GM12801 (cell line): ENCODE data around the gene KXD1.

Source experiments
- TF ChIP-seq, protein P1 (sequence below): IDR thresholded peaks from one replicate; pipeline ENCODE4 v1.5.1; 2011; ENCODE audit warnings: control low read depth; ENCODE audit not compliant: insufficient read length; ENCODE audit errors: extremely low read depth

Gene KXD1

DNA sequence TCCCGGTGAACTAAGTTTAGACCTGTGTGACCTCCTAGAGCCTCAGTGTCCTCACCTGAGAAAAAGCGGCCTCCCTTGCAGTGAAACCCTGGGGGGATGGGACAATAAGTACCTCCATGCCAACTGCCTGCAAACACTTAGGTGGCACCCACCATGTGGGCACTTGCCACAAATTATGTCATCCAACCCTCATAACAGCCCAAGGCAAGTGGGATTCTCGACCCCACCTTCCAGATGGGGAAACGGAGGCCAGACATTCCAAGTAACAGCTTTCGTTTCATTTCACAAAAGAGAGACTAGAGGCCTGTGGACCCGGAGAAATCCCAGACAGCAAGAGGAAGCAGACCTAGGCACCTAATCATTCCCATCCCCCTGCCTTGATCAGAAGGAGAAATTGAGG lies 37.8 kb downstream of the KXD1 start:
- TF ChIP-seq, protein P1, sequence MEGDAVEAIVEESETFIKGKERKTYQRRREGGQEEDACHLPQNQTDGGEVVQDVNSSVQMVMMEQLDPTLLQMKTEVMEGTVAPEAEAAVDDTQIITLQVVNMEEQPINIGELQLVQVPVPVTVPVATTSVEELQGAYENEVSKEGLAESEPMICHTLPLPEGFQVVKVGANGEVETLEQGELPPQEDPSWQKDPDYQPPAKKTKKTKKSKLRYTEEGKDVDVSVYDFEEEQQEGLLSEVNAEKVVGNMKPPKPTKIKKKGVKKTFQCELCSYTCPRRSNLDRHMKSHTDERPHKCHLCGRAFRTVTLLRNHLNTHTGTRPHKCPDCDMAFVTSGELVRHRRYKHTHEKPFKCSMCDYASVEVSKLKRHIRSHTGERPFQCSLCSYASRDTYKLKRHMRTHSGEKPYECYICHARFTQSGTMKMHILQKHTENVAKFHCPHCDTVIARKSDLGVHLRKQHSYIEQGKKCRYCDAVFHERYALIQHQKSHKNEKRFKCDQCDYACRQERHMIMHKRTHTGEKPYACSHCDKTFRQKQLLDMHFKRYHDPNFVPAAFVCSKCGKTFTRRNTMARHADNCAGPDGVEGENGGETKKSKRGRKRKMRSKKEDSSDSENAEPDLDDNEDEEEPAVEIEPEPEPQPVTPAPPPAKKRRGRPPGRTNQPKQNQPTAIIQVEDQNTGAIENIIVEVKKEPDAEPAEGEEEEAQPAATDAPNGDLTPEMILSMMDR, result no peak

DNA sequence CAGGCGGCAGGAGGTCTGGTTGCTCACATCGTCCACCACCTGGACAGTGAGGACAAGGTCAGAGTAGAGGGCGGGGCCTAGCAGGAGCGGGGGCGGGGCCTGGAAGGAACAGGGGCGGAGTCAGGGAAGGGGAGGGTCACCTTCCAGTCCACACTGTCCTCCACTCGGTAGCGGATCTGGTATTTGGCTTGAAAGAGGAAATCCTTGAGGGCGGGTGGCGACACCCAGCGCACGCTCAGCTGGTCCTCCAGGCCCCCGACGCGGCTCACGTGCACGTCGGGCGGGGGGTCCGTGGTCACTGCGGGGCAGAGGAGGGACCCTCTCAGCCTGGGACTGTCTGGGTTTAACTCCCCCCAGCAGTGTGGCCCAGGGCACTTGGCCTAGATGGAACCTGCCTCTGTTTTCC lies 39.1 kb downstream of the KXD1 start:
- TF ChIP-seq, protein P1, result no peak

DNA sequence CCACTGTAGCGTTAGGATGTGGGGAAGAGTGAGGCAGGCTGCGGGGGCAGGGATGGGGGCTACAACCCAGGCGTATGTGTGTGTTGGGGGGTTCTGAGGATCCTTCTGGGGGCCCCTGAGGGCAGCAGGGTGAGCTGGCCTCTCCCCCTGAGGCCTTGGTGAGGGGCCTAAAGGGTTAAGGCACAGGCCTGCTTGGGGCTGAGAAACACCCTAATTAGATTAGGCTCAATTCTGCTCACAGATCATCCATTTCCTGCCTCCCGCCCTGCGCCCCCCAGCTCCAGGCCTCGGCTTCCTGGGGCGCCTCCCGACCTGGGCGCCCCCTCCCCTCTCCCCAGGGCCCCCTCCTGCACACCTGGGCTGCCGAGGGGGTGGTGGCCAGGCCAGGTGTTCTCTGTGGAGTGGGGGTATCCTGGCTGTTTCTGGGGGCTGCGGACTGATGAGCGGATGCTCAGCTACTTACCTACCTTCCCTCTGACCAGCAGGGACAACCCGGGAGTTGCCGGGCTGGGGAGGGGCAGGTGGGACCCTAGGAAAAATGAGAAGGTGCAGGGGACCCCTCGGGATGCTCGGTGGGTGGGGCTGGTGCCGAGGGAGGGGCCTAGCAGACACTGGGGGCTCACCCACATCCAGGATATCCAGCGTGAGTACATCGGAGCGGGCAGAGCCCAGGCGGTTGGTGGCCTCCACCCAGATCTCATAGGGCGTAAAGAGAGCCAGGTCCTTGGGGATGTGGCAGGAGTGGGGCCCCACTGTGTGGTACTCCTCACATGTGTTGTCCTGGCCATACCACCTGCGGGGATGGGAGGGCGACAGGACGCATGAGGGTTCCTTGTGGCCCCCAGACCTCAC lies 40.4 kb downstream of the KXD1 start:
- TF ChIP-seq, protein P1, result no peak

DNA sequence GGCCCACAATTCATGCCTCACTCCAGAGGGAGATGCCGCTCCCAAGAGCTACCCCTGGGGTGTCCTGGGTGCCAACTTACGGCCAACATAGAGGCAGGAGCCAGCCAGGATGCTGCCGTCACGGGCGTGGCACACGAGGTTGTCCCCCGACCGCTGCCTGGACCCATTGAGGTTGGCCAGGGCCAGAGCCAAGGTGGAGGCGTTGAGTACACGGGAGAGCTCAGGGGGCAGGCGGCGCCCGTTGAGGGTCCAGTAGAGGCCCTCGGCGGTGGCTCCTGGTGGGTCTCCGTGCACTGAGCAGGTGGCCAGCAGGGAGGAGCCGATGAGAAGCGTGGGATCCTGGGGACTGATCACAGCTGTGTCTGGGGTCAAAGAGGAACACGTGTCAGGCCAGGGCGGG lies 41.8 kb downstream of the KXD1 start:
- TF ChIP-seq, protein P1, result no peak

DNA sequence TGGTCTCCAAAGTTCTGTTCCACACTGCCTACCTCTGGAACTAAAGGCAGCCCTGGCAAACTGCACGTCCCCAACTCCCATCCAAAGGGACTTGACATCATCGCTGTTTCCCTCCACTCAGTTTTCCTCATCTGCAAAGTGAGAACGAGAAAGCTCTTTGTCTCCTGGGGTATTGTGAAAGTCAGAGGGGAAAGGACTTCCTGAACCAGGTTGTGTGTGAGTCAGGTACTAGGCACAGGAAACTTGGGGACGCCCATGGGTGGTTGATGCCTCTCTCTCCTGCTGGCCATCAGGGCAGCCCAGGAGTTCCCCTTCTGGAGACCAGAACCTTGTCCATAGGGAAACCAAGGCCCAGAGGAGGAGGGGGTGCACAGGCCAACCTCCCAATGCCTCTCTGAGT lies 44.2 kb downstream of the KXD1 start:
- TF ChIP-seq, protein P1, result no peak

DNA sequence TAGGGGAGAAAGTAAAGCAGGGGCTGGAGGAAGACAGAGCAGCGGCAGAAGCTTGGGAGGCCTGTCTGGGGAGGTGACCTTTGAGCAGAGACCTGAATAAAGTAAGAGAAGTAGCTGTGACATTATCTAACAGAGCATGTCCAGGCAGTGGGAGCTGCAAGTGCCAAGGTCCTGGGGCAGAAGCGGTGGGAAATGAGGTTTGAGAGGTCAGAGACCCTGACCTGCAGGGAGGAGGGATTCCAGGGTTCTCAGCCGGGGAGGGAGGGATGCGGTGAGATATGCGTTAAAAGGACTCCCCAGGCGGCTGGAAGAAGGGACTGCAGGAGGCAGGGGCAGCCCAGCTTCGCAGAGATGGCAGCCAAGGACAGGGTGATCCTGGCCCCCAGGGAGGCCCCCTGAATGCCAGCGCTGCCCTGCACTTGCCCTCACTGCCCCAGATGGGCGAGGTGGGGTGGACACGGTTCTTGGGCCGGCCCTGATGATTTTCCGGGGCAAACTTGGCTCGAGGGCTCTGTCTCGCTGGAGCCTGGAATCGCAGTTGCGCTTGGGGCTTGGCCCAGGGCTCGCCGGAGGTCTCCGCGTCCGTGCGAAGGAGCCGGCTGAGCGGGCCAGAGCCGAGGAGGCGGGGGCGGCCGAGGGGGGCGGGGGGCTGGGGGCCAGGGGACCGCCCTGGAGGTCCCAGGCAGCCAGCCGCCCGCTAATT lies 45.7 kb downstream of the KXD1 start:
- TF ChIP-seq, protein P1, result no peak

DNA sequence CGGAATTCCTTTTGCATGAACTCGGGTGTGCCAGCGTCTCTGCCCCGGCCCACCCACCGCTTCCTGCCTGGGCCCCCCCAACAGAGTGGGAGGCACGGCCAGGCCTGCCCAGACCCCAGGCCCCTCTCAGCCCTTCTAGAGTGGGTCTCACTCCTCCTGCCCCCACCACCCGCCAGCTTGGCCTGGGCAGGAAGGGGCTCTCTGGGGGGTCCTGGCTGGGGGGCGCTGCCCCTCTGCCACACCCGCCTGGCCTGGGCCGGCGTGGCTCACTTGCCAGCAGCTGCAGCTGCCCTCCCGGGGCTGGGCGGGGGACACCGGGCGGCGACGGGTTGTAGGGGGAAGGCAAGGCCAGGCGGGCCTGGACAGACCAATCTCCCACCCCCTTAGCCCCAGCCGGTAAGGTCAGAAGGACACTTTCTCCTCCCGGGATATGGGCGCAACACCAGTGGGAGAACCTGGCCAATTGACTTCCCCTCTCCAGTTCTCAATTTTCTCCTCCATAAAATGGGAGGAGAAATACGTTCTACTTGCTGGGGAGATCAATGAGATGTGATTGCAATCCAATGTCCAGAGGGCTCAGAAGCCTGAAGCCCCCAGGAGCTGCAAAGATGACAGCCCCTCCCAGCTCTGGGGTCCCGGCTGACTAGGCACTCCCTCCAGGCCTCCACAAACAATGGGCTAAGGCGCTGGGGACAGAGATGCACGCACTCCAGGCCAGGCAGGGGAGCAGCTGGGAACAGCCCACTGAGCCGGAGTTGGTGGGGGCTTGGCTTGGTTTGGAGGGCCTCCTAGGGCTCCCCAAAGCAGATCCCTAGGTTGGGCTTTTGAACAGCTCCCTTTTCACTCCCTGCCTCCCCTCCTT lies 46.5 kb downstream of the KXD1 start:
- TF ChIP-seq, protein P1, result no peak
